IMR-90 (cell line): ENCODE measurements around the gene AJM1. TPM values are rescaled to one million over a fixed set of nuclear protein-coding genes. Genes with fewer than 3 reads are reported as not detected.
"Not testable (repeated sequence)": the region's sequence is repeated elsewhere in the genome, so short reads cannot be mapped to it uniquely, and the experiment has no call there.

ENCODE experiments used
- ATAC-seq: fragments of 200-7000 bp; cut with Tn5 transposase; 2 replicates; pipeline ENCODE4 v1.9.1; 2020; ENCODE audit warnings: low read depth, mild to moderate bottlenecking, moderate library complexity
- BruUV-seq: library from RNA; stranded (reverse); fragments of 400-500 nt; replicated peaks from 2 replicates; lab custom pipeline; 2021; lab: Mats Ljungman, UMichigan
- CTCF ChIA-PET: fragments of 300-600 bp; formaldehyde crosslinking; extraction: SDS; loops from one replicate; lab custom pipeline; 2021; ENCODE audit warnings: antibody characterized with exemption; lab: Yijun Ruan, JAX
- POLR2A ChIA-PET: fragments of 300-600 bp; sonication (Branson Sonifier 250); formaldehyde crosslinking; loops from one replicate; lab custom pipeline; 2022; ENCODE audit warnings: antibody characterized with exemption; ENCODE audit not compliant: unreplicated experiment; lab: Charles Lee
- DNase-seq: peaks from one replicate; pipeline ENCODE4 v3.0.0; 2013
- H2AFZ ChIP-seq: replicated peaks from 2 replicates; pipeline ENCODE3; 2013; ENCODE audit warnings: low read length, mild to moderate bottlenecking; ENCODE audit not compliant: poor library complexity
- H2AK5ac ChIP-seq: 2 replicates; pipeline ENCODE4 v1.6.1; 2013; ENCODE audit warnings: low read depth, low read length, inconsistent platforms
- H2AK9ac ChIP-seq: replicated peaks from 2 replicates; pipeline ENCODE3; 2013; ENCODE audit warnings: mild to moderate bottlenecking, low read depth, low read length, moderate library complexity; ENCODE audit not compliant: poor library complexity
- H2BK120ac ChIP-seq: 2 replicates; pipeline ENCODE4 v1.6.1; 2013; ENCODE audit warnings: low read depth, low read length, inconsistent platforms
- H2BK15ac ChIP-seq: 3 replicates; pipeline ENCODE4 v1.6.1; 2013; ENCODE audit warnings: low read depth, low read length, inconsistent platforms
- H2BK20ac ChIP-seq: 2 replicates; pipeline ENCODE4 v1.6.1; 2013; ENCODE audit warnings: low read depth, mild to moderate bottlenecking, inconsistent platforms, low read length, moderate library complexity
- H2BK5ac ChIP-seq: 2 replicates; pipeline ENCODE4 v1.6.1; 2013; ENCODE audit warnings: mild to moderate bottlenecking, low read depth, low read length, inconsistent platforms; ENCODE audit not compliant: poor library complexity, severe bottlenecking
- H3K14ac ChIP-seq: replicated peaks from 2 replicates; pipeline ENCODE4 v1.6.1; 2013; ENCODE audit warnings: low read depth, low read length, inconsistent platforms
- H3K18ac ChIP-seq: 2 replicates; pipeline ENCODE4 v1.6.1; 2013; ENCODE audit warnings: low read depth, low read length, control low read depth
- H3K23ac ChIP-seq: 2 replicates; pipeline ENCODE4 v1.6.1; 2013; ENCODE audit warnings: low read depth, low read length, inconsistent platforms
- H3K27ac ChIP-seq: 2 replicates; pipeline ENCODE4 v1.5.1; 2013; ENCODE audit warnings: mild to moderate bottlenecking, control low read depth, low read length; ENCODE audit not compliant: insufficient read depth
- H3K27me3 ChIP-seq: 2 replicates; pipeline ENCODE4 v1.6.1; 2013; ENCODE audit warnings: low read length; ENCODE audit not compliant: control insufficient read depth, insufficient read depth
- H3K36me3 ChIP-seq: 2 replicates; pipeline ENCODE4 v1.6.1; 2013; ENCODE audit warnings: low read length, mixed read lengths; ENCODE audit not compliant: control insufficient read depth, insufficient read depth
- H3K4ac ChIP-seq: 2 replicates; pipeline ENCODE4 v1.6.1; 2013; ENCODE audit warnings: low read depth, low read length, inconsistent platforms
- H3K4me1 ChIP-seq: 2 replicates; pipeline ENCODE4 v1.6.1; 2013; ENCODE audit warnings: low read length, mixed read lengths; ENCODE audit not compliant: control insufficient read depth, insufficient read depth
- H3K4me2 ChIP-seq: 2 replicates; pipeline ENCODE4 v1.6.1; 2013; ENCODE audit warnings: low read depth, mild to moderate bottlenecking, control low read depth, low read length, moderate library complexity
- H3K4me3 ChIP-seq: 2 replicates; pipeline ENCODE4 v1.5.1; 2013; ENCODE audit warnings: low read depth, mild to moderate bottlenecking, control low read depth, low read length, moderate library complexity; ENCODE audit not compliant: insufficient read depth
- H3K56ac ChIP-seq: 2 replicates; pipeline ENCODE4 v1.6.1; 2013; ENCODE audit warnings: low read length, inconsistent platforms; ENCODE audit not compliant: insufficient read depth; ENCODE audit errors: extremely low read depth
- H3K79me1 ChIP-seq, 2 experiments: 2 replicates each; pipeline ENCODE4 v1.6.1; 2013; ENCODE audit warnings: low read length in 2 of 2, inconsistent platforms in 1 of 2, low read depth in 1 of 2
- H3K9ac ChIP-seq: 2 replicates; pipeline ENCODE4 v1.6.1; 2013; ENCODE audit warnings: low read depth, low read length, control low read depth
- H3K9me1 ChIP-seq: 2 replicates; pipeline ENCODE4 v1.6.1; 2013; ENCODE audit warnings: low read length, inconsistent platforms; ENCODE audit not compliant: insufficient read depth
- H3K9me3 ChIP-seq: 2 replicates; pipeline ENCODE4 v1.6.1; 2013; ENCODE audit warnings: low read length; ENCODE audit not compliant: control insufficient read depth, insufficient read depth
- H4K20me1 ChIP-seq: 2 replicates; pipeline ENCODE4 v1.6.1; 2013; ENCODE audit warnings: low read length, inconsistent platforms; ENCODE audit not compliant: insufficient read depth
- H4K5ac ChIP-seq: 2 replicates; pipeline ENCODE4 v1.6.1; 2013; ENCODE audit warnings: mild to moderate bottlenecking, low read depth, low read length, control low read depth
- H4K8ac ChIP-seq, 2 experiments: 2 replicates each; pipeline ENCODE4 v1.6.1; 2013; ENCODE audit warnings: low read depth in 2 of 2, low read length in 2 of 2, control low read depth in 1 of 2, inconsistent platforms in 1 of 2
- H4K91ac ChIP-seq: 2 replicates; pipeline ENCODE4 v1.6.1; 2013; ENCODE audit warnings: low read depth, low read length, inconsistent platforms; ENCODE audit not compliant: insufficient read depth
- WGBS, 2 experiments: methylation state at CpG; one replicate each; pipeline versions ENCODE4 v1.1.5 to v1.1.7; 2013; ENCODE audit warnings: missing lambda C conversion rate in 2 of 2; ENCODE audit not compliant: insufficient read length in 1 of 2; ENCODE audit errors: extremely low coverage in 2 of 2; 5-methylcytosine and 5-hydroxymethylcytosine counted together
- dilution Hi-C: fragments of 300-500 bp; cut with HindIII; formaldehyde crosslinking; loops from one replicate; pipeline ENCODE4 v1.14.3; 2018; ENCODE audit warnings: low sequenced_read_pairs; ENCODE audit not compliant: unreplicated experiment
- in situ Hi-C: fragments of 300-500 bp; cut with MboI; formaldehyde crosslinking; loops from 3 replicates; pipeline ENCODE4 v1.14.3; 2019; ENCODE audit warnings: low sequenced_read_pairs, inconsistent platforms, mixed read lengths
- intact Hi-C: fragments of 100-400 bp; cut with micrococcal nuclease; formaldehyde crosslinking; loops from 2 replicates; pipeline ENCODE4 v1.10.0; 2022
- polyA plus RNA-seq, 3 experiments: library from polyadenylated mRNA; depleted of rRNA; stranded (reverse); fragments of >200 nt; gene quantifications; 2 replicates each; pipeline ENCODE4 v1.2.3, GENCODE V29; 2012; ENCODE audit warnings: low replicate concordance in 1 of 3
- total RNA-seq: library from RNA; depleted of rRNA; stranded (reverse); fragments of >200 nt; gene quantifications from 2 replicates; pipeline ENCODE4 v1.2.3, GENCODE V29; 2012

The AJM1 gene
- total and polyA plus RNA-seq, 2 of the 4 experiments (the other 2 are of a cell fraction) = 0.18 to 1.5 TPM

DNA sequence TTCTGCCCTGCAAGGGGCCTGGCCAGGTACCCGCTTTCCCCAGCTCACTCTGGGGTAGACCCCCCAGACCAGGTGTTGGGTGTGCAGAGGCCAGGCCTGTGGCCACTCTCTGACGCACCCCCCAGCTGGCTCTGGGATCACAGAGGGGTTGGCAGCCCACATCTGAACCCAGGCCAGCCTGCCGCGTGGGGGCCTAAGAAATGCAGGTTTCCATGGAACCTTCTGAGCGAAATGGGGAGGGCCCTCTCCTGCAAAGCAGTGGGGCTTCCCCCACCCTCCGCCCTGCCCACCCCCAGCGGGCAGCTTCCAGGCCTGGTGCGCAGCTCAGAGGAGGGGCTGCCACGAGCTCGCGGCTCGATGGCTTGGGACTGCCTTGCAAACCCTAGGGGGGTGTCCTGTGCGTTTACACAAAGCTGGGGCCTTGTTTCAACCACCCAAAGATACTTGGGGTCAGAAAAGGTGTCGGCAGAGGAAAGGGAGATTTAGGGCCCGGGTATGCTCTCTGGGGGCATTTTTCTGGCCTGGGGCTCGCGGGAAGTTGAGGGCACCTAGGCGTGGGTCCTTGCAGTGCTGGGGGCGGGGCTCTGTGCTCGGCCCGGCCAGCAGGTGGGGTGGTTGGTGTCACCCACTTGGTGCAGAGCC lies 1.0 kb downstream of the AJM1 start:
- H3K4me2 ChIP-seq, H3K23ac ChIP-seq, H2BK120ac ChIP-seq, H3K9me1 ChIP-seq, H2AK5ac ChIP-seq, dilution Hi-C loops, H3K4me3 ChIP-seq, H2BK20ac ChIP-seq, BruUV-seq, H4K5ac ChIP-seq, H3K56ac ChIP-seq, H3K4ac ChIP-seq, DNase-seq, H3K9ac ChIP-seq, H3K14ac ChIP-seq, ATAC-seq, H2AK9ac ChIP-seq, H4K91ac ChIP-seq, POLR2A ChIA-PET, H2BK15ac ChIP-seq, H2AFZ ChIP-seq, H4K8ac ChIP-seq, H3K9me3 ChIP-seq, H2BK5ac ChIP-seq, in situ Hi-C loops, H3K18ac ChIP-seq, H3K27ac ChIP-seq: not testable (repeated sequence)
- CTCF ChIA-PET = interaction anchor here (1.0 to 1.5 kb wide), 3 partner anchors 16 to 191 kb away, joined by 3 to 5 read pairs (median 4); no protein-coding TSS in a partner anchor
- peaks cover 22% of the 10 kb centered on the region for H3K27me3 ChIP-seq
- peaks cover 0 to 11% of the 10 kb centered on the region in 2 experiments; a peak in 1 of 4 replicates for H3K79me1 ChIP-seq
- peaks cover 11% of the 10 kb centered on the region for H3K4me1 ChIP-seq
- 60% methylated on average over 1 of the region's 21 CpGs; no CpG with 5 or more reads in 1 of the 2 experiments for WGBS, 2 experiments
- H4K20me1 ChIP-seq = peaks cover 25% of the 10 kb centered on the region
- H3K36me3 ChIP-seq = peaks cover 11% of the 10 kb centered on the region
- intact Hi-C loops = loop anchor here (1.0 kb wide), 1 partner anchor 192 kb away; no protein-coding TSS in a partner anchor
